ENCODE data around the gene G6PC3.

G6PC3 gene

DNA sequence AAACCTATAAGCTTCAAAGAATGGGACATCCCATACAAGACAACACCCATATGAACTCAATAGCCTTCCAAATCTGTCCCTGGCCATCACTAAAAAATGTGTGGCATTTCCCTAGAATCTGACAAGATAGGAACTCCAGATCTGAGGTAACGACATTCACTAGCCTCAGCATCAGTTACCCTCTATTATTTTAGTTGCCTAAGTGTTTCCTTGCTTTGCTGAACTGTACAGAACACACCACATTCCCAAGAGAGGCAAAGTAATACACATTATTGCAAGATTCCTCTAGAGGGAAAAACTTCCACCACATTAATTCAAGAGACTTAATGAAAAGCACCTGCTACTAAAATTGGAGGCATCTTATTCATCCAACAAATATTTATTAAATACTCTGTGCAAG, 9.1 kb upstream of the G6PC3 start:
- no peak for DNase-seq (ENCODE audit: low read depth)

DNA sequence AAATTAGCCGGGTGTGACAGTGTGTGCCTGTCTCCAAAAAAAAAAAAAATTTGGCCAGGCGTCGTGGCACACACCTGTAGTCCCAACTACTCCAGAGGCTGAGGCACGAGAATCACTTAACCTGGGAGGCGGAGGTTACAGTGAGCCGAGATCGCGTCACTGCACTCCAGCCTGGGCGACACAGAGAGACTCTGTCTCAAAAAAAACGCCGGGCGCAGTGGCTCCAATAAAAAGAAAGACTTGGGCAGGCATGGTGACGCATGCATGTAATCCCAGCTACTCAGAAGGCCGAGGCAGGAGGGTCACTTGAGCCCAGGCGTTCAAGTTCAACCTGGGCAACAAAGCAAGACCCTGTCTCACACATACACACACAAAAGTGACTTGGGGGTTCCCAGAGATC, 7.7 kb upstream of the G6PC3 start:
- no peak for DNase-seq (ENCODE audit: low read depth)

DNA sequence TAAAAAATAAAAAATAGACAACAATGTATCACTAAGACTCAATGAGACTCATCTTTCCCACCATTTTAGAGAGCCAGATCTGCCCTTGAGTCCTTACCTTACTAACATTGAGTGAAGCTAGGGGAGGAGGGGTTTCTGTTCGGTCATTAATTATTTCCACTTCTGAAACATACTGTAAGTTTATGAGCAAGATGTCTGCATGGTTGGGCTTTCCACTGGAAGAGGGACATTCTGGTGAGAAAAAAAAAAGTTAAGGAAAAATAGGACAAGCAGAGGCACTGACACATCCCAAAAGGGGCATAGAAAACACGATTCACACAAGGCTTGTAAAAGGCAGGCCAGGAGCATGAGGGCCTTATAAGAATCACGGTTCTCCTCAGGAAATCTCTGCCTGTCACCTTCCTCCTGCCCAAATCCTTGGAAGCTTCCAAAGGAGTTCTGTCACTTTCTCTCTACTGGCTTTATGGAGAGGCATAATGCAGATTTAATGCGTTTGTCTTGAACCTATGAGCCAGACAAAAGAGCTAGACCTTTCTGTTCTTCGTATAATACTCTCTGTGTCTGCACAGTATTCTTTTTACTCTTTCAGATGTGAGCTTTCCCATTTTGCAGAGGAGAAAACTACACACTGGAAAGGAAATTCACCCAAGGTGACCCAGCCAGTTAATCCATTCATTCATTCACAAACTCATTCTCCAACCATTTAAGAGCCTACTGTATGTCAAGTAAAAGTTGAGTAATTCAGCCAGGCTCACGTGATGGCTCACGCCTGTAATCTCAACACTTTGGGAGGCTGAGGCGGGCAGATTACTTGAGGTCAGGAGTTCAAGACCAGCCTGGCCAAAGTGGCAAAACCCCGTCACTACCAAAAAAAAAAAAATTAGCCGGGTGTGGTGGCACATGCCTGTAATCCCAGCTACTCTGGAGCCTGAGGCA, 6.6 kb upstream of the G6PC3 start:
- DNase-seq (ENCODE audit: low read depth), result no peak

DNA sequence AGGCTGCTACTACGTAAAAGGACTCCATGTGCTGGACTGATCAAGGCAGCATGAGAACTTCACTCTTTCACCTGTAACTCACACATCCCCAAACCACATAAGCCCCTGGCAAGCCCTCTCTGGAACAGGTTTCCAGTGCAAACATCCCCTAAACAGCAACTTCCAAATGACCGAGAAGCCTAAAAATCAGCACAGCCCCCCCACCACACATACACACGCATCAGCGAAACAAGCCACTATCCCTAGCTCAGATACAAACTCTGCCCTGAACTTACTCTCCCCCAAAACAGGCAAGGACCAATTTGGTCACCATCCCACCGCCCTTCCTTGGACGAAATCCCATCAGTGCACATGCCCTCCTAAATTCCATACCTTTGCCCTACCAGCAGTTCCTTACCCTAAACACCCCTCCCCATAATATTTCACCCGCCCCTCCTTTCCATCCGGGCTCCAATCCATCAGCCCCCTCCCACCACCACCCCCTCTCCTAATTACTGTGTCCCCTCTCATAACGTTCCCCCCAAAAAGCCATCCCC, 4.8 kb upstream of the G6PC3 start:
- no peak for DNase-seq (ENCODE audit: low read depth)

DNA sequence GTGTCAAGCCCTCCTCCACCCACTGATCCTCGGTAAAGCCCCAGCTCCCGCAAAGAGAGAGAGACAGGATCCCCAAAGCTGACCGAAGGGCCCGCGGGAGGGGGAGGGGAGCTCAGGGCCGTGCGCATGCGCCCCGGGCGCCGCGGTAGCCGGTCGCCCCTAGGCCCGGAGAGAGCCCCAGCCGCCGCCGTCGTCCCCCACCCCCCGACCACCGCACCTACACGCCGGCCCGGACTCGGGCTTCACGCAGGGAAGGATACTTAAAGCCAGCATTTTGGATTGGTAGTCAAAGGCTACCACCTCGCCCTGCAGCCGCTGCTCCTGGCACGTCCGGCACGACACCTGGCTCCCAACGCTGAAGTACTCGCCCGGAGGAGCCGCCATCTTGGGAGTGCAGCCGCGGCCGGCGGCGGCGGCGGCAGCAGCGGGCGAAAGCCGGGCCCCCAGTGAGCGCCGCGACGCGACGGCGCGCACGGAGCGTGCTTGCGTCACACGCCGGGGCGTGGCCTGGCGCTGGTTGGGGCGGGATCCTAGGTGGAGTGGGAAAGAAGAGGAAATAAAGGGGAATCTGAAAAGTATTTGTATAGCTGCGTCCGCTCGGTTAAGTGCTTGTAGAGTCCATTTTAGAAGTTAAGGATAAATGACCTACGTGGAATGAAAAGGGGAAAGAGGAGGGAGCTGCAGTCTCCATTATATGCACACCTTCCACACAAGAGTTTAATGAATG, 4.2 kb upstream of the G6PC3 start, which contains the start of gene LSM12:
LSM12 (minus strand) TSS at position 468 of the 727 bp plus-strand sequence; CDS start at position 384, 84 bp downstream.
- peak; percentile 86 for DNase-seq (ENCODE audit: low read depth)

DNA sequence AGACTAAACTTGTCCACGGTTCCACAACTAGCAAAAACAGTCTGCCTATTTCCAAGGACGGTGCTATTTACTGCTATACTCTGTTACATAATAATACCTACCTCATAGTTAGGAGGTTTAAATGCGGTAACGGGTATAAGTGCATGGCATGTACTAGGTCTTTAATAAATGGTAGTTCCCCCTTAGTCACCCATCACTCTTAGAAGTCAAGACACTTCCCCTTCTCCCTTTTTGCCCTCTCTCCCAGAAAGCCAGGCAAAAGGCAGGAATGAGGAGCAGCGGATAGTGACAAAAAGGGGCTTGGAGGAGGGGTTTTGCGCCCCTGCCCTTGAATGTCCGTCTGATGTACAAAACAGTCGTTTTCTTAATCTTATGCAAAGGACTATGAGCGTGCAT, 3.0 kb upstream of the G6PC3 start:
- no peak for DNase-seq (ENCODE audit: low read depth)

DNA sequence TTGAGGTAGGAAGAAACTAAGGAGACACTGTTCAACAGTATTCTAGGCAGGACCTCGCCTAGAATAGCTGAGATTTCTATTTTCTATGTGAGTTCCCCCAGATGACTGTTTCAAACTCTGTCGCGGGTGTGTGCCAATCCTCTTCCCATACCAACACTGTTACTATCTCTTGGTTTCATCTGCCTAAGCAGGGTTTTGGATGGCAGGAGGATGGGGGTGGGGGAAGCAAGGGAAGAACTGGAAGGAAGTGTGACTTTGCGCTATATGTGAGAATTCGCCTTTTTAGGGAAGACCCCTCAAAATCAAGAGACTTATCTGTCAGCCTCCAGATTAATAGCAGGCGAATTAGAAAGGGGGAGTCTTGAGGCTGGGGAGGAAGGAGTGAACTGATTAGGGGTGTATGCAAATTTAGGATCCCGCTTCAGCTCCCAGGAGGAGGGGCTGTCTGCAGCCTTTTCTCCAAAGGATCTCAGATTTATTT, 521 bp upstream of the G6PC3 start:
- no peak for DNase-seq (ENCODE audit: low read depth)

DNA sequence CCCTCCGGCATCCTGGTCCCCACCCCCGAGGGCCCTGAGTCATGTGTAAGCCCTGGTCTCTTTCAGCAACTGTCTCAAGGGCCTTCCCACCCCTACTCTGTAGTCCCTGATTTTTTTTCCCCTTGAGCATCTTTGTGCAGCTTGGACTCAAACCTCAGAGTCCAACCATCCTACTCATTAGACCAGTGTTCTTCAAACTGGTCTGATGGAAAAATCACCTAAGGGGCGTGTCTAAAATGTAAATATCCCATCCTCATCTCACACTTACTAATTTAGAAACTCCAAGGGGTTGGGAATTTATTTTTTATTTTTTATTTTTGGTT, 624 bp downstream of the G6PC3 start:
- peak; percentile 47 for DNase-seq (ENCODE audit: low read depth)

DNA sequence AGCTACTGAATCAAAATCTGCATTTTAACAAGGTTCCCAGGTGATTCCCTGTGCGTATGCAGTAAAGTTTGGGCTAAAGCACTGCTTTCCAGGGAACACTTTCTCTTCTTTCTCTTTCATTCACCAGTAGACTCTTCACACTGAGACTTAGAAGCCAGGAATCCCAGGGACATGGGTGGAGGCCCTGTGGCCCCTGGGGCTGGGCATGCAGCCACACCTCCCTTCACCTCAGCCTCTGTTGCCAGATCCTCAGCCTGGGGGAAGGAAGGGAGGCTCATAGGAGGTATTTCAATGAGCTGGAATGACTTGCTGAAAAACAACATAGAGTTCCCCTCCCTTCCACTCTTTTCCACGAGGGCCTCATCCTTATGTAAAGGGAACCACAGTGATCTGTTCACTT, 1.2 kb downstream of the G6PC3 start:
- no peak for DNase-seq (ENCODE audit: low read depth)

DNA sequence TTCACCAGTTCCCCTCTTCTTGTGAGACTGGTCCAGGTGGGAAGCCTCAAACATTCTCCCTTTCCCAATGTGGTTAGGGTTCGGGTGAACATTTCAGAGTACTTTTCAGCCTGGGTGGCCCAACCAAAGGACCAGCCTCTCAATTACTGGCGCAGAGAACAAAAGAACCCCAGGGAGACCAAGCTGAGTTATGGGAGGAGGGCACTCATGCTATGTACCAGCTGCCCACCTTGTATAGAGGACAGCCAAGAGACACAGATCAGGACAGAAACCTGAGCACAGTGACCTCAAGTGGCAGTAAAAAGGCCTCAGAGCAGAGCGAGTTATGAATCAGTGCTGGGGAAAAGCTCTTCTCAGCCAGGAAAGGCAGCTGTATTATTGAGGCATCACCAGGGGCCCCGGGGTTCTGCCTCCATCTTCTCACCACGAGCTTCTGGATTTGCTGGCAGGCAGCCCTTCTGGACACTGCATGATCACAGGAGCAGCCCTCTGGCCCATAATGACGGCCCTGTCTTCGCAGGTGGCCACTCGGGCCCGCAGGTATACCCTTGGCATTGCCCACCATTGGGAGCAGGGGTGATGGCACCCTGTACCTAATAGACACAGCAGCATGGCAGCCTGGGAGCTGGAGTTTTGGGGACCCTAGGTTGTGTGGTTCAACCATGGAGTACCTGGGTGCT, 3.8 kb downstream of the G6PC3 start:
- no peak for DNase-seq (ENCODE audit: low read depth)

DNA sequence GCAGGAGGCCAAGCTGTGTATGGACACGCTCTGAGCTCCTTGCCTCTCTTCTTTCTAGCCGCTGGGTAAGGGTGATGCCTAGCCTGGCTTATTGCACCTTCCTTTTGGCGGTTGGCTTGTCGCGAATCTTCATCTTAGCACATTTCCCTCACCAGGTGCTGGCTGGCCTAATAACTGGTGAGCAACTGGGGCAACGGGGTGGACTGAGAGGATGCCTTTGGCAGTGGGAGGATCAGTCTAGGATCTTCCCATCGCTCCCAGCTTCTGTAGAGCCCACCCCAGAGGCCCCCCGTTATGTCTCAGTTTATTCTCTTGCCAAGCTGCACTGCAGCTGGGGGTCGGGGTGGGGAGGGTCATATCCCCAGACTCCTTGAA, 4.4 kb downstream of the G6PC3 start:
- DNase-seq (ENCODE audit: low read depth), result no peak

DNA sequence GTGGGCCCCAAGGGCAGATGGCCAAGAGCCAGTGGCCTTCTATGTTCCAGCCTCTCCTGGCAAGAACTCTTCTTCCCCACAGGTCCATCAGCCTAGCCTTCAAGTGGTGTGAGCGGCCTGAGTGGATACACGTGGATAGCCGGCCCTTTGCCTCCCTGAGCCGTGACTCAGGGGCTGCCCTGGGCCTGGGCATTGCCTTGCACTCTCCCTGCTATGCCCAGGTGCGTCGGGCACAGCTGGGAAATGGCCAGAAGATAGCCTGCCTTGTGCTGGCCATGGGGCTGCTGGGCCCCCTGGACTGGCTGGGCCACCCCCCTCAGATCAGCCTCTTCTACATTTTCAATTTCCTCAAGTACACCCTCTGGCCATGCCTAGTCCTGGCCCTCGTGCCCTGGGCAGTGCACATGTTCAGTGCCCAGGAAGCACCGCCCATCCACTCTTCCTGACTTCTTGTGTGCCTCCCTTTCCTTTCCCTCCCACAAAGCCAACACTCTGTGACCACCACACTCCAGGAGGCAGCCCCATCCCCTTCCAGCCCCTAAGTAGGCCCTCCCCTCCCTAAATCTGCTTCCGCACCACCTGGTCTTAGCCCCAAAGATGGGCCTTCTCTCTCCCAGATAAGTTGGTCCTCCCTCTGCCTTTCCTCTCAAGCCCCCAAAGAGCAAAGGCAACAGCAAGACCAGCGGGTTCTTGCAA, 5.2 kb downstream of the G6PC3 start:
- no peak for DNase-seq (ENCODE audit: low read depth)

DNA sequence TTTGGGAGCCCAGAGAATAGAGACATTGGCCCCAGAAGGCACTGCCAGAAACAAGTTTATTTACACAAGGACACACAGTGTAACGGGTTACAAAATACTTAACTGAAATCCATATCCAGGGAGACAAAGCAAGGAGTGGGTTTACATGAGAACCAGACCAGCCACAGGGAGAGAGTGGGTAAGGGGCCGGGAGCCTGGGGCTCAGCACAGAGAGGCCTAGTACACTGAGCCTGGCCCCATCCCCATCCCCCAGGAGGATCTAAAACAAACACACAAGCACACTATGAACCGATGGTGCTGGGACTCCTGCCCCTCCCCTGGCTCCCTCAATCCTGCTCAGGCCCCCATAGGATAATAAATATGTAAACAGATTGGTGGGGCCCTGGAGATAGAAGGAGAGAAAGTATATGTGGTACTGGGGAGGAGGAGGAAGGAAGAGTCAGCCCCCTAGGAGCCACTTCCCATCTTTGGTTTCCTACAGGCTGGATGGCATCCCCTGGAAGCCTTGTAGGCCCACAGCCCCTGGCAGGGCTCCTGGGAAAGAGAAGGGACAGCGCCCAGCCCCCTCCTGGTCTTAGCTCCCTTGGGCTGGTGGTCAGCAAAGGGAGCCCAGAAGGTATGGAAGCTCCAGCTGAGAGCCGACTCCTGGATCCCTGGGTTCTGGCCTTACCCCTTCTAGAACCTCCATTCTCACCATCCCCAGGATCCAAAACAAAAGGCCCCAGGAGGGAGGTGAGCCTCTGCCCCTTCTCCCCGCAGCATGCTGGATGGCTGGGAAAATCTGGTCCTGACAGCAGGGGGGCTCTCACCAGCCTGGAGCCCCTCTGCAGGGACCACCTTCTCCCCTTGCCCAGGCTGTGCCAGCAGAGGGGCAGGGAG, 6.4 kb downstream of the G6PC3 start:
- DNase-seq (ENCODE audit: low read depth), result no peak

DNA sequence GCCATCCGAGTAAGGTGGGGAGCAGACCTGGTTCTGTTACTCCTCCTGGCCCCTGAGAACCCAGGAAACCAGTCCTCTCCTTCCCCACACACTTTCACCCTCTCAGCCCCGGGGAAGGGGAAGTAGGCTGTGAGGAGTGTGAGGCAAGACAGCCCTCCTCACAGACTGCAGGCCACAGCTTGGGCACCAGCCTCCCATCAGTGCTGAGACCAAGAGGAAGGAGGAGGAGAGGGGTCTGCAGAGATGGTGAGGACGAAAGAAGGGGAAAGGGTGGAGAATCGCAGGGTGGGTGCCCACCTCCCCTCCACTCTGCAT, 7.0 kb downstream of the G6PC3 start:
- DNase-seq (ENCODE audit: low read depth), result no peak

DNA sequence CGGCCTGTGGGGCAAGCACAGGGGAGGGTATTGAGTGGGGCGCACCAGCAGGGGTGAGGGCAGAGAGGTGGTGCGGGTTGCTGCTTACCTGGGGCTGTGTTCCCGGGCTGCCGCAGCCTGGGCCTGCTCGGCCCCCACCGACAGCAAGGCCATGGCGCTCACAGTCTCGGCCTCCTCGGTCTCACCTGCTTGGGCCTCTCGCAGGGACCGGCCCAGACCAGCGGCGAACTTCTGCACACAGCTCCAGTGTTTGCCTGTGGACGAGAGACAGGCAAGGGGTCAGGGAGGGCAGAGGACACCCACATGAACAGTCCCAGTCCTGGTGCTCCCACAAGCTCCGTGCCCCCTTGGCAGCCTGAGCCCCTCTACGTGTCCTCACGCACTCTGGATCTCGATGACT, 7.9 kb downstream of the G6PC3 start:
- no peak for DNase-seq (ENCODE audit: low read depth)

DNA sequence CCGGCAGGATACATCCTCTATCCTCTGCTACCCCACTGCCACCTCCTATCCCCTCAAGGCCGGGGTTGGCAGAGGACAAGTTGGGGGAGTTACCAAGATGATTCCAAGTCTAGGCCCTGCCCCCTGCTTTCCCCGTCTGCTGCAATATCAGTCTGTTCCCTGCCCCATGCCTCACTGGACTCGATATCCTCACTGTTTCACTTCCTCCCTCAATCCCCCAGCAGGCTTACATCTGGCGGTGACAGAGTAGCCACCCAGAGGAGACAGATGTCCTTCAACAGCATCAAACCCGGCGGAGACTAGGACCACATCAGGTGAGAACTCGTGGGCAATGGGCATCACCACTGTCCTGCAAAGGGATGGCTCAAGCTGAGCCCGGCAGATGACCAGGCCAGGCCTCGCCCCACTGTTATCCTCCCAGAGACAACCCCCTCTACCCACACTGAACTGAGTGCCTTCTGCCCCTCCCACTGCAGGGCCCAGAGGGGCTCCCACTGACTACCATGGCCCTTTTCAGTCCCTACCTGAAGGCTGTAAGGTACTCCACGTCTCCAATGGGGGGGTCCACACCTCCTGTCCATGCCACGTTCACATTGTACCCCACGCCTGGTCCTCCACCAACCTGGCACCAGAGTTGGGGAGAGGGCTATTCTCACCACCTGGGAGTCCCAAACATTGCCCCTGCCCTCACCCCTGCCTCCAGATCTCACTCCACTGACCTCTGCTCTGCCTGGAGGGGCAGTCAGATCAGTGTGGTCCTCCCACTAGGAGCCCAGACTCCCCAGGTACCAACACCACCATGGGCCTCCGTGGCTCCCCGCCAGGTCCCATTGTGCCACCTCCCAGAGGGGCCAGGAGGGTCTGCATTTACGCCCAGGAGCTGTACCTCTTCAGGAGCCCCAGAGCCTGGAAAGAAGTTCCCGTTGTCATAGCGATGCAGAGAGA, 9.6 kb downstream of the G6PC3 start:
- DNase-seq (ENCODE audit: low read depth), result no peak

DNA sequence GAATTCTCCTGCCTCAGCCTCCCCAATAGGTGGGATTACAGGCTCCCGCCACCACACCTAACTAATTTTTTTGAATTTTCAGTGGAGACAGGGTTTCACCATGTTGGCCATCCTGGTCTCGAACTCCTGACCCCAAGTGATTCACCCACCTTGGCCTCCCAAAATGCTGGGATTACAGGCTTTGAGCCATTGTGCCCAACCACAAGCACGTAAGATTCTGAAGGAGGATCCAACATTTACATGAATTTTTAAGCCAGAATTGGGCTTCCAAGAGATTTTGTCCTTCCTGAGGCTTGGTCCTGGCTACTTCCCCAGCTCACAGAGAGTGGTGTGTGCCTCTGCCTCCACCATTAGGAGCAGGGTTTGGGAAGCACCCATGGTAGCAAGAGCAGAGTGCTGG, 11.1 kb downstream of the G6PC3 start:
- DNase-seq (ENCODE audit: low read depth), result no peak

DNA sequence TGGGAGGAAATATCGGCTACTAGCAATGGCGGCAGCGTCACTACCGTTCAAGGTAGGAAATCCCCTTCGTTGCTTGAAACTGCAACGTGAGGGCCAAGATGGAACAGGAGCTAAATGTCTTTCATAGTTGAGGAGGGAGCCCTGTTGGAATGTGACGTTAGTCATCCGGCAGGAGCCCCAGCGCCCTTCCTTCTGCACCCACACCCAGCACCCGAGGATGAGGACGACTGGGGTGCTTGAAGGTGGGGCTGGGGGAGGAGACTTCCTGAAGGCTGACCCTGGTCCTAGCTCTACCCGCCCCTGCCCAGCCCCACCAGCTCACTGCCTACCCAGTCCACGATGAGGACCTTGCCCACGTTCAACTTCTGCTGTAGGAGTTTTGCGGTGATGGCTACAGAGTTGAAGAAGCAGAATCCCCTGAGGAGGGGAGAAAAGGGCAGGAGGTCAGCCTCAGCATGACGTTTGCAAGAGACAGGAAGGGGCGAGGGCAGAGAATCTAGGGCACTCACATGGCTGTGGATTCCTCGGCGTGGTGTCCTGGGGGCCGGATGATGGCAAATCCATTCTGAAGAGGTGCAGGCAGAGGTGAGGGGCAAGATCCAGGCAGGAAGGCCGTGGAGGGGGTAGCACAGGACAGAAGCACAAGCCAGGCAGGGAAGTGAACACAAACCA, 11.9 kb downstream of the G6PC3 start:
- no peak for DNase-seq (ENCODE audit: low read depth)

DNA sequence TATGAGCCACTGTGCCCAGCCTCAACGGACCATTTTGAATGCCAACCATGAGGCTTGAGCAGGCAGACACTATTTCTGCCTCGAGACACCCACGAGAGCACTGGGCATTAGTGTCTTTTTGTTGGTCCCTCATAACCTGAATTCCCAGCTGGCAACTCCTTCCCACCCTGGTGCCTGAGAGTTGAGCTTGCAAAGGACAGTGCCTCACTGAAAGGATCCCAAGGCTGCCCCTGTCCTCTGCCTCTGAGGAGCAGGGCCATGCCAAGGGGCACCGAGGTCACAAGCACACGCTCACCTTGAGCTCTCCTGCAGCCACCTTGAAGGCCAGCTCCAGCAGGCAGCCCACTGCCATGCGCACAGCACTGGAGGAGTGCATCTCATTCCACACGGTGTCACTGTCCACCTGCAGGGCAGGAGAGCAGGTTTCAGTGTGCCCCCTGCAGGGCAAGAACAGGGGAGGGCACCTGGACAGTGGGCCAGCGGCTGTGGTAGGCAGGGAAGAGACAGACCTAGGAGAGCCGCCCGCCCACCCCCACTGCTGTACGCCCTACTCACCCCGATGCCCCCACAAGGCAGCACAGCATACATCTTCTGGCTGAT, 12.8 kb downstream of the G6PC3 start:
- no peak for DNase-seq (ENCODE audit: low read depth)
